Adrenal gland (tissue), 12 donors: ENCODE measurements around the gene GP5. TPM values are rescaled to one million over a fixed set of nuclear protein-coding genes. Genes with fewer than 3 reads are reported as not detected.

Experiments used
- DNase-seq, 7 donors: peaks; one replicate each; pipeline ENCODE4 v3.0.0-alpha.2; 2019 to 2020
- H3K27ac ChIP-seq, 5 donors: fragments of 200-600 bp; sonication (generic) in 4 of 5; 1 replicate in 3 of 5; 2 replicates in 2 of 5; pipeline versions ENCODE4 v1.5.1 to v1.8.0; 2016 to 2020; ENCODE audit warnings: mild to moderate bottlenecking in 1 of 5
- H3K27me3 ChIP-seq: fragments of 200-600 bp; 2 replicates; pipeline ENCODE4 v1.8.0; 2021
- H3K36me3 ChIP-seq, 2 donors: fragments of 200-600 bp; replicated peaks in 1 of 2; 1 replicate in 1 of 2; 2 replicates in 1 of 2; pipeline versions ENCODE4 v1.5.1 to v1.8.0; 2018 to 2022
- H3K4me1 ChIP-seq, 2 donors: fragments of 200-600 bp; replicated peaks in 1 of 2; 1 replicate in 1 of 2; 2 replicates in 1 of 2; pipeline versions ENCODE4 v1.5.1 to v1.8.0; 2018 to 2021
- H3K4me3 ChIP-seq, 4 donors: fragments of 200-600 bp; sonication (generic) in 3 of 4; one replicate each; pipeline ENCODE4 v1.5.1; 2016 to 2018
- H3K9me3 ChIP-seq, 3 donors: fragments of 200-600 bp; sonication (generic) in 1 of 3; replicated peaks in 1 of 3; 1 replicate in 2 of 3; 2 replicates in 1 of 3; pipeline versions ENCODE4 v1.5.1 to v1.8.0; 2016 to 2021
- CTCF ChIP-seq, 6 experiments: fragments of 450-650 bp in 4 of 6; fragments of 200-600 bp in 2 of 6; sonication (generic) in 1 of 6; IDR thresholded peaks; 1 replicate in 5 of 6; 2 replicates in 1 of 6; pipeline versions ENCODE4 v1.5.1 to v1.8.0; 2016 to 2021; ENCODE audit warnings: antibody characterized with exemption in 6 of 6, mild to moderate bottlenecking in 2 of 6, moderate library complexity in 1 of 6
- POLR2A ChIP-seq, 2 donors: fragments of 450-650 bp; IDR thresholded peaks; one replicate each; pipeline ENCODE4 v1.6.1; 2017; ENCODE audit warnings: antibody characterized with exemption in 2 of 2, mild to moderate bottlenecking in 2 of 2, moderate library complexity in 1 of 2
- WGBS, 4 donors: extraction: QIAGEN DNeasy Blood & Tissue Kit in 2 of 4; methylation state at CpG; one replicate each; pipeline versions ENCODE4 v1.1.5 to v1.1.7; 2013 to 2017; 5-methylcytosine and 5-hydroxymethylcytosine counted together
- intact Hi-C, 2 donors: fragments of 100-400 bp; cut with DNase I; formaldehyde crosslinking; loops; one replicate each; pipeline versions ENCODE4 v1.14.1 to v1.15.0; 2022 to 2023
- polyA plus RNA-seq, 3 donors: library from polyadenylated mRNA; stranded (reverse); fragments of 200-250 nt in 2 of 3; fragments of 350-450 nt in 1 of 3; fragmentation: Illumina TruSeq in 1 of 3; extraction: RNeasy Lipid Tissue Mini Kit (QIAGEN cat#74804) in 1 of 3; gene quantifications; one replicate each; pipeline ENCODE4 v1.2.3, GENCODE V29; 2013 to 2014
- total RNA-seq, 9 donors: library from RNA; depleted of rRNA in 4 of 9; stranded (reverse); fragments of >200 nt in 4 of 9; fragments of 120-200 nt in 1 of 9; fragmentation: NEBNext Ultra II Directional in 1 of 9; extraction: Animal tissue kit (Norgen Biotek cat#: 25700) in 1 of 9; gene quantifications; one replicate each; pipeline versions ENCODE4 v1.1.0 to v1.2.4, GENCODE V29; 2013 to 2023
- donor health status: healthy with polysubstance abuse.
- donor health status: Bipolar disorder and iron deficiency.
- donor health status: DM: yes; HTN: yes; CAD: no.
- donor health status: DM: no; HTN: no; CAD: no.
- donor health status: DM: no; HTN: no; CAD: no.
- donor health status: DM: yes; HTN: yes; CAD: no.

Gene GP5
- total and polyA plus RNA-seq, 12 donors = 0.08 to 0.28 (median 0.11) TPM; not detected in 9

GRCh38 chr3:194434503-194434902, 35.4 kb upstream of the GP5 start:
- H3K4me3 ChIP-seq = no peak overlapping the region
- intact Hi-C loops = no loop called here
- 63 to 93% (median 85%) methylated on average over 3 of the region's 3 CpGs for WGBS, 4 donors
- no peak overlapping the region for H3K27ac ChIP-seq
- peaks cover 0 to 6% of the 10 kb centered on the region in 2 donors for H3K4me1 ChIP-seq
- H3K27me3 ChIP-seq = no peaks in the 10 kb centered on the region
- no peak for TF ChIP-seq CTCF (IDR thresholded peaks at IDR 0.05)
- peaks cover 0 to 82% of the 10 kb centered on the region in 2 donors for H3K36me3 ChIP-seq
- no peaks in the 10 kb centered on the region for H3K9me3 ChIP-seq
- no peak for DNase-seq

GRCh38 chr3:194431554-194431953, 32.5 kb upstream of the GP5 start:
- Histone ChIP-seq H3K4me3 (no peak overlapping the region), H3K27me3 (no peaks in the 10 kb centered on the region), H3K27ac (no peak overlapping the region), H3K9me3 (no peaks in the 10 kb centered on the region), H3K4me1 (peaks cover 0 to 6% of the 10 kb centered on the region in 2 donors), H3K36me3 (peaks cover 0 to 79% of the 10 kb centered on the region in 2 donors)
- WGBS, 4 donors = 53 to 56% (median 55%) methylated on average over 5 of the region's 5 CpGs
- no peak for TF ChIP-seq CTCF (IDR thresholded peaks at IDR 0.05)
- TF ChIP-seq POLR2A (IDR thresholded peaks at IDR 0.05) = no peak
- intact Hi-C loops = no loop called here
- DNase-seq = no peak

GRCh38 chr3:194425399-194425798, 26.3 kb upstream of the GP5 start:
- H3K4me1 ChIP-seq = peaks cover 7 to 9% of the 10 kb centered on the region in 2 donors
- 92 to 98% (median 96%) methylated on average over 4 of the region's 4 CpGs for WGBS, 4 donors
- H3K36me3 ChIP-seq = peaks cover 0 to 55% of the 10 kb centered on the region in 2 donors
- H3K27ac ChIP-seq = no peak overlapping the region
- no peaks in the 10 kb centered on the region for H3K27me3 ChIP-seq
- no peaks in the 10 kb centered on the region for H3K9me3 ChIP-seq
- intact Hi-C loops = no loop called here
- H3K4me3 ChIP-seq = no peak overlapping the region
- no peak for TF ChIP-seq POLR2A (IDR thresholded peaks at IDR 0.05)
- TF ChIP-seq CTCF (IDR thresholded peaks at IDR 0.05) = no peak
- no peak for DNase-seq

- no peak for TF ChIP-seq CTCF (IDR thresholded peaks at IDR 0.05)
- no peak for TF ChIP-seq POLR2A (IDR thresholded peaks at IDR 0.05)
- H3K36me3 ChIP-seq = peaks cover 0 to 50% of the 10 kb centered on the region in 2 donors
- no peak for DNase-seq
- H3K4me3 ChIP-seq = no peak overlapping the region
- H3K9me3 ChIP-seq = no peaks in the 10 kb centered on the region
- H3K27me3 ChIP-seq = no peaks in the 10 kb centered on the region
- intact Hi-C loops = no loop called here
- 94 to 98% (median 96%) methylated on average over 7 of the region's 7 CpGs for WGBS, 4 donors
- H3K4me1 ChIP-seq = peaks cover 7 to 9% of the 10 kb centered on the region in 2 donors
- H3K27ac ChIP-seq = no peak overlapping the region
These were observed 25.9 kb upstream of the GP5 start for GRCh38 chr3:194424953-194425352.
